Heart right ventricle (tissue), 16 donors: ENCODE data around the gene TPP2. TPM values are rescaled to one million over a fixed set of nuclear protein-coding genes. Genes with fewer than 3 reads are reported as not detected.

ENCODE experiments used
- ATAC-seq, 8 donors: fragments of 200-7000 bp; cut with Tn5 transposase; one replicate each; pipeline ENCODE4 v1.9.1; 2020; ENCODE audit warnings: mild to moderate bottlenecking in 8 of 8, moderate library complexity in 8 of 8, moderate number of reproducible peaks in 1 of 8
- DNase-seq, 2 donors: peaks; one replicate each; pipeline ENCODE4 v3.0.0-alpha.2; 2020
- H3K27ac ChIP-seq, 10 donors: fragments of 200-600 bp; sonication (generic) in 2 of 10; one replicate each; pipeline versions ENCODE4 v1.5.0 to v1.8.0; 2020 to 2022; ENCODE audit warnings: mild to moderate bottlenecking in 3 of 10
- H3K27me3 ChIP-seq, 7 donors: fragments of 200-600 bp; one replicate each; pipeline ENCODE4 v1.8.0; 2021 to 2022; ENCODE audit warnings: mild to moderate bottlenecking in 2 of 7
- H3K36me3 ChIP-seq, 9 donors: fragments of 200-600 bp; sonication (generic) in 1 of 9; one replicate each; pipeline versions ENCODE4 v1.5.0 to v1.8.0; 2020 to 2022; ENCODE audit warnings: mild to moderate bottlenecking in 2 of 9
- H3K4me1 ChIP-seq, 9 donors: fragments of 200-600 bp; sonication (generic) in 1 of 9; one replicate each; pipeline versions ENCODE4 v1.5.0 to v1.8.0; 2020 to 2022; ENCODE audit warnings: mild to moderate bottlenecking in 4 of 9
- H3K4me3 ChIP-seq, 10 donors: fragments of 200-600 bp; sonication (generic) in 2 of 10; one replicate each; pipeline versions ENCODE4 v1.5.0 to v1.8.0; 2020 to 2022; ENCODE audit warnings: mild to moderate bottlenecking in 7 of 10, moderate library complexity in 2 of 10
- H3K9me3 ChIP-seq, 11 donors: fragments of 200-600 bp in 10 of 11; sonication (generic) in 2 of 11; one replicate each; pipeline versions ENCODE4 v1.5.0 to v1.8.0; 2013 to 2022; ENCODE audit warnings: mild to moderate bottlenecking in 2 of 11, control low read depth in 1 of 11, moderate library complexity in 1 of 11
- WGBS, 2 donors: extraction: QIAGEN DNeasy Blood & Tissue Kit; methylation state at CpG; one replicate each; pipeline ENCODE4 v1.1.7; 2013; ENCODE audit warnings: inconsistent platforms in 1 of 2; 5-methylcytosine and 5-hydroxymethylcytosine counted together
- intact Hi-C, 10 donors: fragments of 100-400 bp; cut with DNase I; formaldehyde crosslinking; loops; one replicate each; pipeline versions ENCODE4 v1.11.1 to v1.14.2; 2022
- polyA plus RNA-seq, 2 donors: library from polyadenylated mRNA; stranded (reverse); fragments of 200-250 nt; gene quantifications; one replicate each; pipeline ENCODE4 v1.2.3, GENCODE V29; 2013
- total RNA-seq, 10 donors: library from RNA; stranded (reverse); fragmentation: NEBNext Ultra II Directional in 3 of 10; extraction: Animal tissue kit (Norgen Biotek cat#: 25700) in 3 of 10; gene quantifications; one replicate each; pipeline versions ENCODE4 v1.2.1 to v1.2.4, GENCODE V29; 2021 to 2023
- TF ChIP-seq, protein P1 (sequence below), 9 donors: fragments of 200-600 bp; sonication (generic) in 2 of 9; IDR thresholded peaks; one replicate each; pipeline versions ENCODE4 v1.5.0 to v1.8.0; 2021 to 2022; ENCODE audit warnings: antibody characterized with exemption in 9 of 9, mild to moderate bottlenecking in 5 of 9, moderate library complexity in 1 of 9
- donor health status: Arrhythmogenic right ventricular cardiomyopathy.
- donor health status: ischemic (EF 13 %, LVEDD 7.1; RV severe dilation, severe dysfunction).
- donor health status: healthy with polysubstance abuse.
- donor health status: DM: no; HTN: yes; CAD: no.
- donor health status: DM: no; HTN: no; CAD: no.
- donor health status: ischemic (EF 25% LVEDD 6.9; RV normal size, moderate dysfunction).
- donor health status: ischemic (EF 25% LVEDD 5.7; RV mildly dilated, moderate dysfunction).
- donor health status: healthy.
- donor health status: DM: yes; HTN: yes; CAD: no.
- donor health status: Ischemic cardiomyopathy.
- donor health status: ischemic (EF 35%, LVEDD 5.7; RV mildly dilated, moderate dysfunction).
- donor health status: nonischemic (EF 11% LVEDD 7.7; RV severe dilation, severe dysfunction).
- donor health status: DM: yes; HTN: yes; CAD: no.
- donor health status: PGD.
- donor health status: ischemic (EF 29% LVEDD 5.4; RV normal size, mild dysfunction).
- donor health status: nonischemic (EF 23%, LVEDD 6.1; RV moderate dilation, normal function).

TPP2 gene
- total and polyA plus RNA-seq, 12 donors: 13.2 to 36.8 (median 31.1) TPM

DNA sequence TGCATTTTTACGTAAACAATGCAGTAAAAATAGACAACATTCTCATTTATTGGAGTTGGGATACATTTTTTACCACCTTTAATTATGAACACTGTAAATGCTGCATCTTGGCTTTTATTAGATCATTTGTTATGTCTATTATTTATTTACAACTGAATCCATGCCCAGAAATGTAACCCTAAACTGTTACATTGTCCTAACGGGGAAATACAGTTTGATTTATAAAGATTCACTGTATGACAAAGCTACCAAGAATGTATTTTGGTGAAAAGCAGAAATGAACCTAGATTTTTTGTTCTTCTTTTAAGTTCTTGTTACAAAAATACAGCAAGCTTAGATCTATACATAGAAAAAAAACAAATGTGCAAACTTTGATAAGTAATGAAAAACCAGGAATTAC, 97.0 kb downstream of the TPP2 start:
- ATAC-seq: no peak
- Histone ChIP-seq H3K27ac (no peak overlapping the region), H3K9me3 (peaks cover 0 to 8% (median 0%) of the 10 kb centered on the region in 11 donors), H3K4me1 (no peaks in the 10 kb centered on the region), H3K27me3 (peaks cover 0 to 25% (median 3%) of the 10 kb centered on the region in 7 donors), H3K4me3 (no peak overlapping the region), H3K36me3 (no peaks in the 10 kb centered on the region)
- DNase-seq: no peak
- intact Hi-C loops: no loop called here
- WGBS, 2 donors: 72 to 79% methylated on average over 2 of the region's 2 CpGs
- TF ChIP-seq, protein P1, sequence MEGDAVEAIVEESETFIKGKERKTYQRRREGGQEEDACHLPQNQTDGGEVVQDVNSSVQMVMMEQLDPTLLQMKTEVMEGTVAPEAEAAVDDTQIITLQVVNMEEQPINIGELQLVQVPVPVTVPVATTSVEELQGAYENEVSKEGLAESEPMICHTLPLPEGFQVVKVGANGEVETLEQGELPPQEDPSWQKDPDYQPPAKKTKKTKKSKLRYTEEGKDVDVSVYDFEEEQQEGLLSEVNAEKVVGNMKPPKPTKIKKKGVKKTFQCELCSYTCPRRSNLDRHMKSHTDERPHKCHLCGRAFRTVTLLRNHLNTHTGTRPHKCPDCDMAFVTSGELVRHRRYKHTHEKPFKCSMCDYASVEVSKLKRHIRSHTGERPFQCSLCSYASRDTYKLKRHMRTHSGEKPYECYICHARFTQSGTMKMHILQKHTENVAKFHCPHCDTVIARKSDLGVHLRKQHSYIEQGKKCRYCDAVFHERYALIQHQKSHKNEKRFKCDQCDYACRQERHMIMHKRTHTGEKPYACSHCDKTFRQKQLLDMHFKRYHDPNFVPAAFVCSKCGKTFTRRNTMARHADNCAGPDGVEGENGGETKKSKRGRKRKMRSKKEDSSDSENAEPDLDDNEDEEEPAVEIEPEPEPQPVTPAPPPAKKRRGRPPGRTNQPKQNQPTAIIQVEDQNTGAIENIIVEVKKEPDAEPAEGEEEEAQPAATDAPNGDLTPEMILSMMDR (IDR thresholded peaks at IDR 0.05): no peak

- ATAC-seq (no peak), DNase-seq (no peak)
- peaks cover 0 to 3% (median 0%) of the 10 kb centered on the region in 9 donors for H3K4me1 ChIP-seq
- intact Hi-C loops: no loop called here
- whole genome bisulfite sequencing, 2 donors: 77 to 86% methylated on average over 6 of the region's 6 CpGs
- no peak within 1 kb of the TSS for H3K4me3 ChIP-seq
- no peak within 1 kb of the TSS for H3K27ac ChIP-seq
- peaks cover 0 to 25% (median 3%) of the 10 kb centered on the region in 7 donors for H3K27me3 ChIP-seq
- peaks cover 0 to 13% (median 0%) of the 10 kb centered on the region in 11 donors for H3K9me3 ChIP-seq
- TF ChIP-seq, protein P1 (IDR thresholded peaks at IDR 0.05): no peak
- H3K36me3 ChIP-seq: no peaks in the 10 kb centered on the region
Observed at GRCh38 chr13:102694937-102695336, 98.2 kb downstream of the TPP2 start, which contains the start of gene METTL21C. Gene METTL21C, minus strand, starts transcription at chr13:102695044. Its CDS starts 546 bp downstream, at chr13:102694498.

DNA sequence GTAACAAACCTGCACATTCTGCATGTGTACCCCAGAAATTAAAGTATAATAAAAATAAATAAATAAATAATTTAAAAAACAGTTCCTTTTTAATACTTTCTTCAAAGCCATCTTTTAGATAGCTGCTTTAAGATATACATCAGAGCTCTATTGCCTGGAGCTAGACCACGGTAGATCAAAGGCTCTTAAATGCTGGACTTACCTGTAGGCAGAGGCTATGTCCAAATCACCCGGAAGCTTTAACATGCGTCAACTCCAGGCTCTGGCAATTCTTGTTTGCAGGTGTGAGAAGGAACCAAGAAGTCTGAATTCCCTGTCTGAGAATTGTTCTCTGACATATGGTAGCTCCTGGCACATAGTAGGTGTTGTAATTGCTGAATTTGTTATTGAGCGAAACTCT, 99.7 kb downstream of the TPP2 start:
- ATAC-seq (no peak), DNase-seq (no peak)
- H3K9me3 ChIP-seq: peaks cover 0 to 13% (median 0%) of the 10 kb centered on the region in 11 donors
- 91 to 93% methylated on average over 4 of the region's 4 CpGs for WGBS, 2 donors
- no peaks in the 10 kb centered on the region for H3K36me3 ChIP-seq
- TF ChIP-seq, protein P1 (IDR thresholded peaks at IDR 0.05): no peak
- intact Hi-C loops: no loop called here
- peaks cover 0 to 13% (median 6%) of the 10 kb centered on the region in 9 donors for H3K4me1 ChIP-seq
- no peak overlapping the region for H3K27ac ChIP-seq
- peaks cover 0 to 25% (median 3%) of the 10 kb centered on the region in 7 donors for H3K27me3 ChIP-seq
- no peak overlapping the region for H3K4me3 ChIP-seq

DNA sequence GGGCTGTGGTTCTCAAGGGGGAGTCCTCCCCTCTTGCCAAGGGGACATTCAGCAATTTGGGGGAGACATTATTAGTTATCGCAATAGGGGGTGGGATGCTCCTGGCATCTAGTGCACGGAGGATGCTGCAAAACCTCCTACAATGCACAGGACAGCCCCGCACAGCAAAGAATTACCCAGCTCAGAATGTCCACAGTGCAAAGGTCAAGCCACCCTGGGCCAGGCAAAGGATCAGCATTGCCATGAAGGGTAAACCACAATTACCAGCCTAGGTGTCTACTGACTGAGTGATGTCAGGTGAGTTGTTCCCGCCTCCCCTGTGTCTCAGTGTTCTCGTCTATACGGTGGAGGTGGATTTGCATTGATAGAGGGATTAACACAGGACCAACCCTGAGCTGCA, 100.5 kb downstream of the TPP2 start:
- DNase-seq (no peak), ATAC-seq (no peak)
- 84 to 85% methylated on average over 6 of the region's 6 CpGs for WGBS, 2 donors
- H3K4me3 ChIP-seq: no peak overlapping the region
- H3K27ac ChIP-seq: no peak overlapping the region
- H3K27me3 ChIP-seq: peaks cover 0 to 20% (median 3%) of the 10 kb centered on the region in 7 donors
- intact Hi-C loops: no loop called here
- H3K36me3 ChIP-seq: no peaks in the 10 kb centered on the region
- TF ChIP-seq, protein P1 (IDR thresholded peaks at IDR 0.05): no peak
- peaks cover 0 to 13% (median 0%) of the 10 kb centered on the region in 11 donors for H3K9me3 ChIP-seq
- H3K4me1 ChIP-seq: peaks cover 0 to 13% (median 6%) of the 10 kb centered on the region in 9 donors
